Measurements from ENCODE around the gene THADA.
"Not testable (repeated sequence)": the region's sequence is repeated elsewhere in the genome, so short reads cannot be mapped to it uniquely, and the experiment has no call there.

The THADA gene

DNA sequence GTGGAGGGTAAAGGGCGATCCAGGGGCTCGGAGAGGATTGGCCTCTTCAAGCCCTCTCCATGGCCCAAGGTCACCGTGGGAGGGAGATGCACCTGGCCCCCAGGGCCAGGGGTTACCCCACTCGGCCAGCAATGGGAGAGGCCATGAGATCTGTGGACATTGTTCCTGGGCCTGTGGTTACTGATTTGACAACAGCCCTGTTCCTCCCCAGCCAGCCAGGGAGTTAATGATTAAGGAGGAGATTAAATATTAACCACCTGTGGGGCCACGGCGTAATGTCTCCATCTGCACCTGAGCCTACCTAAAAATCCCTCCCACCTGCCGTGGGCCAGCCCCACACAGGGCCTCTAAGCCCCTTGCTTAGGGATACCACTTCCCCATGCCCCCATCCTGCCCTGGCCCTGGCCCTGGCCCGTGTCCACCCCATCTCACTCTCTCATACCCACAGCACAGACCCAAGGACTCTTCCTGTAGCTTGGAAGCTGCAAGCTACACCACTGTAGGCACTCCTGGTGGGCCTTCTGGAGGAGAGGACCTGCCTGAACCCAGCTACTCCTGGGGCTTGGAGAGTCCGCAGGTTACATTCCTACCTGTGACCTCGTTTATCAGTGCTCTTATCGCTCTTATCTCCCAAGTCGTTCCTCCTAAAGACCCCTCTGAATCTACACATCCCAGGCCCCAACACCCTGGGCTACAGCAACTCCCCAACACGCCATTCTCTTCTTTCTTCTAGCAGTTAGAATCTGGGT is 401.5 kb downstream of the THADA start:
- no peak for DNase-seq

DNA sequence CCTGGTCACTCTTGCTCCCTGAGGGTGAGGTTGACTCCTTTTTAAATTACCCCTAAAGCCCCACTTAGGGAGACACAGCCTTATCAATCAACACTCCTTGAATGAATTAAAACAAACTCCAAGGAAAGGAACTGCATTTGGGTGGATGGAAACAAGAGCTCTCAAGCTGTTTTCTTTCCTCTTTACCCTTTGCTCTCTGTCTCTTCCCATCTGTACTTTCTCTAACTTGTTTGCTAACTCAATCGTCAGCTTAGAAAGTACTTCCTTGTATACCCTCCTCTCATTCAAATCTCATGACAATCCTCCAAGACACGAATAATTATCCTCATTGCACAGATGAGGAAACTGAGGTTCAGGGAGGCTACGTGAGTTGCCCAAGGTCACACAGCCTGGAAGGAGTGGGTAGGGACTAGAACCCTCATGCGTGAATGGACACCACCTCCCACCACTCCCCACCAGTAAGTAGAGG is 402.2 kb downstream of the THADA start:
- DNase-seq = no peak

DNA sequence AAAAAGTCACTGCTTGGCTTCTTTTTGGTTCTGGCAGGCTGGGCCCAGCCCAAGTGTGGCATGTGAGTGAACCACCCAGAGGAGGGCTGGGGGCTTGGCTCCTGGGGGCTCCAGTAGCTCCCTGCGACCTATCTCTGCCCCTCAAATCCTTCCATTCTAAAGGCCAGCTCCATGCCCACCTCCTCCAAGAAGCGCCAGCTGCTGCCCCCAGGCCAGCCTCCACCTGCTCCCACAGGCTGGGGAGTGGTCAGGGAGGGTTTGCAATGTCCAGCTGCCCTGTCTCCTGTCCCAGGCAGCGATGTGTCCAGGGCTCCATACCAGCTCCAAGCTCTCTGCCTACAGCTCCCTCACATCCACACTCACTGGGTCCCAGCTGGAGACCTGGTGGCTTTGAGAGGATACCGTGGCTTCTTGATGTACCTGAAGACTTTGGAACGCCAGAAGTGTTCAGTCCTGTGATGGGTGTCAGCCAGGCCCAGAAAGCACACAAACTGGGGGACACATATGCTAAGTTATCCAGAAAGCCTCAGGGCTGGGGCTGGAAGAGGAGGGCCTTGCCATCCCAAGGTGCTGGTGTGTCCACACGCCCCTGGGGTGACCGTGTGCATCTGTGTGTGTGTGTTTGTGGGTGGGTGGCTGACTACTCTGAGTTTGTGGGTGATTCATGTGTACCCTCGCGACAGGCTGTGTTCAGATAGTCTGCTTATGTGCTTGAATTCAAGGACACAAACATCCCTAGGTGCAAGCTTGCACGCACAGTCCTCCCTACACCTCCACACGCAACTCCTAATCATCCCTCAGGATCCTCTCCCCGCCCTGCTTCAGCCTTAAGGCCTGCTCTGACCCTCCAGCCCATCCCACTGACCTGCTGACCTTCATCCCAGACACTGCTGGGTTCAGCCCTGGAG is 402.8 kb downstream of the THADA start:
- peak; percentile 30 for DNase-seq

DNA sequence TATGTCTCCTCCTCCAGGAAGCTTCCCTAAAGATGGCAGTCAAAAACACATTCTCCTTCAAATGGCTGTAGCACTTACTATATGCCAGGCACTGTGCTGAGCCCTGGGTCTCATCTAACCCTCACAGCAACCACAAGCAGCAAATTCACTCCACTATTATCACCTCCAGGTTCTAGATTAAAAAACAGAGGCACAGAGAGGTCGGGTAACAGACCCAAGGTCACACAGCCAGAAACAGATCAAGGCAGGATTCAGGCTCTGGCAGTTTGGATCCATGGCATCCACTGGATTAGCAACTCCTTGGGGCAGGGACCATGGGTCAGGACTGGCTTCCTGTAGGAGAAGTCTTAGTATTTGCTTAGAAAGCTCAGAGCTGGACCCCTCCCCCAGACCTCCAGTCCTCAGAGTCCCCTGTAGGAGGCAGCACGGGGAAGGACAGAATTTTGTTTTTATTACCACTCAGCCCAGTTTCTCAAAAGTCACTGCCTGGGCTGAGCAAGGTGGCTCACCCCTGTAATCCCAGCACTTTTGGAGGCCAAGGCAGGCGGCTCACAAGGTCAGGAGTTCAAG is 403.8 kb downstream of the THADA start:
- peak; percentile 28 for DNase-seq

DNA sequence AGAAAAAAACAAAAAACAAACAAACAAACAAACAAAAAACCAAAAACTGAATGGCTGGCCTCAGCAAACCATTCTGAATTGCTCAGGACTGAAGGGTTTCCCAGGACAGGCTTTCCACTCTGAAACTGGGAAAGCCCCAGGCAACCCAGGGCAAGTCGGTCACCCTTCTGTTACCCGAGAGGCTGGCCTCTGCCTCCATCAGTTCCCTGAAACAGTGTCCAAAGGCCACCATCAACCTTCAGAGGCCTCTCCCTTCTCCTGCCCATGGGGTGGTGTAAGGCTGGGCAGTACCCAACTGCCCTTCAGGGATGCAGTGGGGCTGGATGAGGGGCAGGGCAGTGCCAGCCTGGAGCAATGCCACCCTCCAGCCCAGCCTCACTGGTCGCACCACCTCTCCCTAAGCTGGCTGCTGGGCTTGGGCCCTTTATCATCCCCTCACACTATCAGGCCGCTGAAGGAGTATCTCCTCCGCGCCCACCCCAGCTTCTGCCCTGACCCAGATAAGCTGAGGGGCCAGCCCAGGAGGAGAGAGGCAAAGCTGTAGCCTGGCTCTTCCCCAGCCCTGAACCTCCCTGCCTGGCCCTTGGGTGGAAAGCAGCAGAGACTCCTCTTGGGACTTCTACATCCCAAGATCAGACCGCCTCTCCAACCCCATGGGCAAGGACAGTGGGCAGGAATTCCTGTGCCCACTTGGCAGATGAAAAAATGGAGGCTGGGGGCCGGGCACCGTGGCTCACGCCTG is 405.4 kb downstream of the THADA start:
- no peak for DNase-seq

DNA sequence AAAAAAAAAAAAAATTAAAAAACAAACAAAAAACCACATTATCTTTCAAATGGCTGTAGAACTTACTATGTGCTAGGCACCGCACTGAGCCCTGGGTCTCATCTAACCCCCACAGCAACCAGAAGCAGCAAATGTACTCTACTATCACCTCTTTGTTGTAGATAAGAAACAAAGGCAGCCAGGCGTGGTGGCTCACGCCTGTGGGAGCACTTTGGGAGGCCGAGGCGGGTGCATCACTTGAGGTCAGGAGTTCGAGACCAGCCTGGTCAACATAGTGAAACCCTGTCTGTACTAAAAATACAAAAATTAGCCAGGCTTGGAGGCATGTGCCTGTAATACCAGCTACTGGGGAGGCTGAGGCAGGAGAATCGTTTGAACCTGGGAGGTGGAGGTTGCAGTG is 406.0 kb downstream of the THADA start:
- not testable (repeated sequence) for DNase-seq

DNA sequence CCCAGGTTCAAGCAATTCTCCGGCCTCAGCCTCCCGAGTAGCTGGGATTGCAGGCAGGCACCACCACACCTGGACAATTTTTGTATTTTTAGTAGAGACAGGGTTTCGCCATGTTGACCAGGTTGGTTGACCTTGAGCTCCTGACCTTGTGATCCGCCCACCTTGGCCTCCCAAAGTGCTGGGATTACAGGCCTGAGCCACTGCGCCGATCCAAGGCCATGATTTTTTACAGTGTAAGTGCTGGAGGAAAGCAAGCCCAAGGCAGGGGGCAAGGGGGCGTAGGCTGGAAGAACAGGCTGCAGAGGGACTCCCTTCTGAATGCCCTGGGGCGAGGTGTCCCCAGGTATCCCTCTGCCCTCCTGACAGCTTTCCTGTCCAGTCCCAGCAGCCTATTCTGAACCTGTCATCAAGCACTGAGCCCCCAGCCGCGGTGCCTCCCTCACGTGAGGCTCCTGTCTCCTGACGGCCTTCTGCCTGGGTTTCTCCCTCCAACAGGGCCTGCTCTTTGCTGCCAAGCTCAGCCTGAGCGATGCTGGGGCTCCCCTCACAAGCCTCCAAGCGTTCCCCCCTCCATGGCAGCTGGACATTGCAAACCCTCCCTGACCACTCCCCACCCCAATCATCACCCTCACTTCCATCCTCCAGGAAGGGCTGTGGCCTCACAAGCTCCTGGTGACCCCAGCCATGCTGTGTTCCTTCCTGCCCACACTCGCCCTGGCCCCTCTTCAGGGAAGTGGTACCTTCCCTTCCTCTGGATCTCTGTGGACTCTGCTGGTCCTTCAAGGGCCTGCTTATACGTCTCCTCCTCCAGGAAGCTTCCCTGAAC is 407.1 kb downstream of the THADA start:
- no peak for DNase-seq

DNA sequence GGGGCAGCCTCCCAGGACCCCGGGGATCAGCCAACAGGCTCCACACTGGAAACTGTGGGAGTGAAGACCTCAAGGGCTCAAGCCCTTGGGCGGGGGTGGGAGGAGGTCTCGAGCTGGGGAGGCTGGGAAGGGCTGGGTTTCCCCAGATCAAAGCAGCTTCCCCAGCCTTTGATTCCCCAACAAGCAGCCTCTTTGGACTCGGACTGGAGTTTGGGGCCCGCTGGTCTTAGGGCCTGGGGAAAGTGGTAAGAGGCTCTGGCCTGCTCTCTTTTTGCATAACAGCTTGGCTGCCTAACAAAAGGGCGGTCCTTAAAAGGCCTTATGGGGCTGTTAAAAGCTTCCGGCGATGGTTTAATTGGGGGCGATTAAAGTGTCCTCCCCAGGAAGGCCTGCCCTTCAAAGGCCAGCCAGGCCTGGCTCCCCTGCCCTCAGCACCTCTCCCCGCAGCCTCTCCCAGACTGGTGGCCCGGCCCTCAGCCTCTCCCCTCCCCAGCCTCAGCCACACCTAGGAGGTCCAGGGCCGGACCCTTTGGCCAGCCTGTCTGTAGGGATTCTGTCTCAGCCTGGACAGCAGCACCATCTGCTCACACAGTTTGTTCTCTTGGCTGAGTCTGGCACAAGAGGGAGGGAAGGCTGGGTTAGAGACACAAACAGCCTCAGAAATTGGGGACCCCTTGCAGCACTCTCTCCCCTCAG is 409.0 kb downstream of the THADA start:
- no peak for DNase-seq

DNA sequence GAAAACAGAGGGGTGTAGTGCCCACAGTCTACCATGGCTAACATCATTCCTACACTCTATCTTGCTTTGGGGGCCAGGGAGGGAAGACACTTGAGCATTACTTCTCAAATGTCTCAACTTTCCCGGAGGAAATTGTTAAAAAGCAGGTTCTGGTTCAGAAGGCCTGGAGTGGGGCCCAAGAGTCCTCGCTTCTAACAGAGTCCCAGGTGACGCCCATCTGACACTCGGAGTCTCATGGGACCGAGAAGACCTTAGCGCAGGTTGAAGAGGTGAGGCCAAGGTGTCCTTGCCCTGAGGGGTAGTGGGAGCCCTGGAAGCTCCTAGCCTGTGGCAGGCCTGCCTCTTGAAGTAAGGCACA is 409.5 kb downstream of the THADA start:
- no peak for DNase-seq

DNA sequence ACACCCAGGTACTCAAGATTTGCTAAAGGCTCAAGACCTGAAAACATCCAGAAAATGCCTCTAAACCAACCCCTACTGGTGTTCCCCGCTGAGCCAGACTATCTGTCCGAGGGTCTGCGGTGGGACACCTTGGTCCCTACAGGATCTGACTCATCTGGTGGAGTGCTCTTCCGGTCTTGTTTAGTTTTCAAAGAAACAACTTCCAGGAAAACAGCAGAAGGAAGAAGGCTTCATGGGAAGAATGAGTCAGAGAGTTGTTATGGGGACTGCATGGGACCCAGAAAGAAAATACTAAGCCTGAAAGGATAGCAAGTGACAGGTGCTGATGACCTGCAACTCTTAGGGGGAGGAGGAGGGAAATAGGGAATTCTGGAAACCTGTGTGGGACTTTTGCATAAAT is 410.7 kb downstream of the THADA start:
- no peak for DNase-seq

DNA sequence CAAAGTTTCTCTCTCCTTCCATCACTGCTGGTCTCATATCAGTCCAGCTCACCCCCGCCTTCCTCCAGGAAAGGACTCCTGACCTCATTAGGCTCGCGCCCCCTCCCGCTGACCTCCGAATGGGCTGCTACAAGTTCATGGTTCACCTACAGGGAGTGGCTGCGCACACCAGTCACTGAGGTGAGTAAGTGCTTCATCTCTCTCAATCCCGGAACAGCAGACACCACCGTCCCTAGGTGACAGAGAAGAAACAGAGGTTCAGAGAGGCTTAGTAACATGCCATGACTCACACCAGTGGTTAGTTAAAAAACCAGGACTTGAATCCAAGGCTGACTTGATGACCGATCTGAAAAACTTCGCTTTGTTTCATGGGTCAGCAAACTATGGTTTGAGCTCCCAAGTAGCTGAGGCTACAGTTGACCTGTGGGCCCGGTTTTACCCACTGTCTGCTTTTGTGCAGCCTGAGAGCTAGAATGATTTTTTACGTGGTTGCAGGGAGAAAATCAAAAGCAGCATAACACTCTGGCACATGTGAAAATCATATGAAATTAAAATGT is 411.4 kb downstream of the THADA start:
- DNase-seq = peak; percentile 68

DNA sequence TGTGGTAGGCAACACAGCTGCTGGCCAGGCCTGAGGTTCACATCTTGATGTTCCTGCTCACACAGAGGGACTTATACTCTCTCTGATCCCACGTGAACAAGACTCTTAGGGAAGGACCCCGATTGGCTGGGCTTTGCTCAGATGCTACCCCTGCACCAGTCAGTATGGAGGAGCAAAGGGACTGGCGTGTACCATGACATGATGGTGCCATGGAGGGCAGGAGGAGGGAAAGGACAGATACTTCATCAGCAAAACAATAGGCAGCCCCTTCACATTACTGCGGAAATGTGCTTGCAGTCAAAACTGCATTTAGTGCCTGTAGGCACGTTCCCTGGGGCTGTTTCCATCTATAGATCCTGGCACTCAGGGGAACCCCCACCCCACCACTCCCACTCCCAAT is 412.1 kb downstream of the THADA start:
- DNase-seq = no peak

DNA sequence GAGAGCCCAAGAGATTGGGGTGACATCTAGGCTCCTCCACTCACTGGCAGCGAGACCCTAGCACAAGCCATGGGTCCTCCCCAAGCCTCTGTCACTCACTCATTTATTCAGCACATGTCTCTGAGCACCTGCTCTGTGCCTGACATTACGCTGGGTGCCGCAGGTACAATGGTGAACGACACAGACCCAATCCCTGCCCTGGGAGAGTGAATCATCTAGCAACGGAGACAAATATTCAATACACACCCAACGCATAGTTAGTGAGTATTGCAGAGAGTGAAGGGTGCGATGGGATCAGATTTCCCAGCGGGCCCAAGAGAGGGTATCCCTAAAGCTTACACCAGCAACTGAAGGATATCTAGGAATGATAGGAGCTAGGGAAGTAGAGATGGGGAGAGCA is 414.9 kb downstream of the THADA start:
- DNase-seq = no peak

Data from activated naive CD4-positive, alpha-beta T cell treated with Interleukin-2 at 50 U/mL for 16 hours (primary cell).